ENCODE measurements around the gene RIBC1. TPM values are rescaled to one million over a fixed set of nuclear protein-coding genes. Genes with fewer than 3 reads are reported as not detected.

RIBC1 gene
- total and polyA plus RNA-seq, 2 experiments from 2014 or later = 0.86 to 1.1 TPM

DNA sequence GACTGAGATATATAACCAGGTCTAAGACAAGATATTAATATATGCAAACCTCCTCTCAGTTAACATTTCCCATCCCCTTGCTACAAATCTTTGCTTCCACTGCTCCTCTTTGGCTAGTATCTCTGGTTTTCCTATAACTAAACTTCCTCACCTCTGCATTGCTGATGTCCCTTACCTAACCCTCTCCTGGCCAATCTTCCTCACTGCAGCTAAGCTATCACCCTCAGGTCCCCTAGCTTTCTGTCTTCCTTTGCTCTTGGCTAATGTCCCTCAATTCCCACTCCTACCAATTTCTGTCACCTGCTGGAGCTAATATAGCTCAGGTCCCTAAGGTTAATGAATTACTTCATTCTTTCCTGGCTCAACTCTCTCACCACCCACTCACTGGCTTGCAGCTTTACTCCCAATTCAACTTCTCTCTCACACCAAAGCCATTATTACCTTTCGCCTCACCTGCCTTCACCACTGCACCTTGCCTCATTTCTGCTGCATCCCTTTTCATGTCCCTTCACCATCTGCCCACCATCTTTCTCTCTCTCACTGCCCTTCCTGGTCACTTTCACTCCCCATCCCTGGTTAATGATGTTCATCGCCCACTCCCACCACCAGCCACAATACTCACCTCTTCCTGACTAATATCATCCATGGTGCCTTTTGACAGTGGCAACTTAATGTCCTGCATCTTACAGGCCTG is 26.9 kb upstream of the RIBC1 start:
- H4K20me1 ChIP-seq (ENCODE audit: insufficient read depth, poor library complexity, severe bottlenecking) = no peaks in the 10 kb centered on the region
- H3K9me3 ChIP-seq (ENCODE audit: low read depth) = no peaks in the 10 kb centered on the region
- H3K79me2 ChIP-seq = no peaks in the 10 kb centered on the region
- H3K27me3 ChIP-seq = no peaks in the 10 kb centered on the region
- no peak for TF ChIP-seq EZH2phosphoT487 (IDR thresholded peaks at IDR 0.05; ENCODE audit: low read depth, severe bottlenecking, unreplicated experiment)
- no peak for TF ChIP-seq EZH2 (IDR thresholded peaks at IDR 0.05; ENCODE audit: borderline replicate concordance)
- TF ChIP-seq, protein P1, sequence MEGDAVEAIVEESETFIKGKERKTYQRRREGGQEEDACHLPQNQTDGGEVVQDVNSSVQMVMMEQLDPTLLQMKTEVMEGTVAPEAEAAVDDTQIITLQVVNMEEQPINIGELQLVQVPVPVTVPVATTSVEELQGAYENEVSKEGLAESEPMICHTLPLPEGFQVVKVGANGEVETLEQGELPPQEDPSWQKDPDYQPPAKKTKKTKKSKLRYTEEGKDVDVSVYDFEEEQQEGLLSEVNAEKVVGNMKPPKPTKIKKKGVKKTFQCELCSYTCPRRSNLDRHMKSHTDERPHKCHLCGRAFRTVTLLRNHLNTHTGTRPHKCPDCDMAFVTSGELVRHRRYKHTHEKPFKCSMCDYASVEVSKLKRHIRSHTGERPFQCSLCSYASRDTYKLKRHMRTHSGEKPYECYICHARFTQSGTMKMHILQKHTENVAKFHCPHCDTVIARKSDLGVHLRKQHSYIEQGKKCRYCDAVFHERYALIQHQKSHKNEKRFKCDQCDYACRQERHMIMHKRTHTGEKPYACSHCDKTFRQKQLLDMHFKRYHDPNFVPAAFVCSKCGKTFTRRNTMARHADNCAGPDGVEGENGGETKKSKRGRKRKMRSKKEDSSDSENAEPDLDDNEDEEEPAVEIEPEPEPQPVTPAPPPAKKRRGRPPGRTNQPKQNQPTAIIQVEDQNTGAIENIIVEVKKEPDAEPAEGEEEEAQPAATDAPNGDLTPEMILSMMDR (IDR thresholded peaks at IDR 0.05; ENCODE audit: poor library complexity) = no peak
- H3K27ac ChIP-seq = no peak overlapping the region
- WGBS (ENCODE audit: low lambda C conversion rate, missing lambda C conversion rate) = 76% methylated on average over 2 of the region's 2 CpGs
- H3K9me2 ChIP-seq (replicated peaks; ENCODE audit: insufficient read depth) = no peaks in the 10 kb centered on the region
- H3K4me3 ChIP-seq = no peak overlapping the region
- H2AFZ ChIP-seq = no peak overlapping the region
- H3K36me3 ChIP-seq (replicated peaks; ENCODE audit: insufficient read depth, low read depth) = no peaks in the 10 kb centered on the region
- no peak for DNase-seq (ENCODE audit: low spot score)
- H3K4me1 ChIP-seq (ENCODE audit: insufficient read depth) = no peaks in the 10 kb centered on the region
- no peak overlapping the region for H3K4me2 ChIP-seq

DNA sequence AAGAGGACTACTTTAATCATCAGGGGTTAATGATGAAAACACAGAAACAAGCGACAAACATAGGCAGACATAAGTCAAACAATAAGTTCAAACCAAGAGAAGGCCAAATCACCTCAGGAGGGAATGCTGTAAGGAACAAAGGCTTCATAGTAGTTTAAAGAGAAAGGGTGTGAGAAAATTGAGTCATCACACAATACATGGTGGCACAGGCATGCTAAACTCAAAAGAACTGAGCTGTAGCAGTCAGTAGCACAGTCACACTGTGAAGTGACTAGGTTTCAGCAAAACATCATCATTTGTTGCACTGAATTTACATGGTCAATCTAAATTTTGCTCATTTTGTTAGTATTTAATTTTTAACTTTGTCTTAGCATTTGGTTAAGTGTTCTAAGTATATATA is 24.5 kb upstream of the RIBC1 start:
- Histone ChIP-seq H3K9me3 (ENCODE audit: low read depth) (no peaks in the 10 kb centered on the region), H3K4me2 (no peak overlapping the region), H3K4me3 (no peak overlapping the region), H3K27me3 (no peaks in the 10 kb centered on the region), H2AFZ (no peak overlapping the region), H3K27ac (no peak overlapping the region), H3K4me1 (ENCODE audit: insufficient read depth) (no peaks in the 10 kb centered on the region), H3K79me2 (no peaks in the 10 kb centered on the region), H4K20me1 (ENCODE audit: insufficient read depth, poor library complexity, severe bottlenecking) (no peaks in the 10 kb centered on the region), H3K36me3 (replicated peaks; ENCODE audit: insufficient read depth, low read depth) (no peaks in the 10 kb centered on the region), H3K9me2 (replicated peaks; ENCODE audit: insufficient read depth) (no peaks in the 10 kb centered on the region)
- DNase-seq (ENCODE audit: low spot score) = no peak
- WGBS (ENCODE audit: low lambda C conversion rate, missing lambda C conversion rate) = 82% methylated on average over 1 of the region's 1 CpG
- TF ChIP-seq, protein P1 (IDR thresholded peaks at IDR 0.05; ENCODE audit: poor library complexity) = no peak
- no peak for TF ChIP-seq EZH2 (IDR thresholded peaks at IDR 0.05; ENCODE audit: borderline replicate concordance)
- no peak for TF ChIP-seq EZH2phosphoT487 (IDR thresholded peaks at IDR 0.05; ENCODE audit: low read depth, severe bottlenecking, unreplicated experiment)

DNA sequence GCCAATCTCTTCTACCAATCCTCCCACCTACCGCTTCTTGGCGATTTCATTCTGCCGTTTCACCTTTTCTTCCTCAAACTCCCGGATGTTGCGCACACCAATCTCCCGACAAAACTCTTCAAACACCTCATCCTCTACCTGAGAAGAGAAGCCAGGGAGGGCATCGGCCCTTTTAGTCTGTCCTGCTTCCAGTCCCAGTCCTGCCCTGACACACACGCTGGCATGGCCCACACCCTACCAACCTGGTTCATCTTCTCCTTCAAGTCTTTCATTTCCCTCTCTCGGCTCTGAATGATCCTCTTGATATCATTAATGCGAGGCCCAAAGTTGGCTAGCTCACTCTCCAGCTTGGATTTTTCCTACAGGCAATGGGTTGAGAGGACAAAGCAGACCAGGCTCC is 19.1 kb upstream of the RIBC1 start:
- Histone ChIP-seq H4K20me1 (ENCODE audit: insufficient read depth, poor library complexity, severe bottlenecking) (no peaks in the 10 kb centered on the region), H3K79me2 (no peaks in the 10 kb centered on the region), H3K9me2 (replicated peaks; ENCODE audit: insufficient read depth) (no peaks in the 10 kb centered on the region), H3K27ac (no peak overlapping the region), H3K27me3 (no peaks in the 10 kb centered on the region), H2AFZ (no peak overlapping the region), H3K4me3 (no peak overlapping the region), H3K4me1 (ENCODE audit: insufficient read depth) (no peaks in the 10 kb centered on the region), H3K4me2 (no peak overlapping the region), H3K36me3 (replicated peaks; ENCODE audit: insufficient read depth, low read depth) (no peaks in the 10 kb centered on the region), H3K9me3 (ENCODE audit: low read depth) (no peaks in the 10 kb centered on the region)
- 88% methylated on average over 10 of the region's 10 CpGs for WGBS (ENCODE audit: low lambda C conversion rate, missing lambda C conversion rate)
- DNase-seq (ENCODE audit: low spot score) = no peak
- no peak for TF ChIP-seq EZH2 (IDR thresholded peaks at IDR 0.05; ENCODE audit: borderline replicate concordance)
- TF ChIP-seq, protein P1 (IDR thresholded peaks at IDR 0.05; ENCODE audit: poor library complexity) = no peak
- no peak for TF ChIP-seq EZH2phosphoT487 (IDR thresholded peaks at IDR 0.05; ENCODE audit: low read depth, severe bottlenecking, unreplicated experiment)
